ENCODE results near the gene SEMA6B.
"Not testable (repeated sequence)": the region's sequence is repeated elsewhere in the genome, so short reads cannot be mapped to it uniquely, and the experiment has no call there.

SEMA6B gene

GRCh38 chr19:4559569-4559968 is at the start of gene SEMA6B:
Gene SEMA6B (minus strand): TSS chr19:4559684. CDS start chr19:4558457, 1,227 bp downstream.
- in situ Hi-C loops (cut with MboI; ENCODE audit: low sequenced_read_pairs), result no loop called here

- in situ Hi-C loops (cut with MboI; ENCODE audit: low sequenced_read_pairs), result no loop called here
Observed at GRCh38 chr19:4606921-4607678, 47.6 kb upstream of the SEMA6B start.

DNA sequence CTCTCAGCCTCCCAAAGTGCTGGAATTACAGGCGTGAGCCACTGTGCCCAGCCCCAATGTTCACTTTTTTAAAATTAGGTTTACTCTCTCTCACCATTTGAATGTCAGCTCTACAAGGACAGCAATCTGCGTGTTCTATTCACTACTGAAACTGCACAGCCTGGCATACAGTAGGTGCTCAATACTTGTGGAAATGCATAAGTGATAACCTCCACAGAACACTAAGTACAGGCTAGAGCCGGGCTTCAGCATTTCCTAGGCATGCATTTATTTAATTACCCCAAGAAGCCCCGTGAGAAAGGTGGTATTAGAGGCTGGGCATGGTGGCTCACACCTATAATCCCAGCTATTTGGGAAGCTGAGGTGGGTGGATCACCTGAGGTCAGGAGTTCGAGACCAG is 46.7 kb upstream of the SEMA6B start:
- in situ Hi-C loops (cut with MboI; ENCODE audit: low sequenced_read_pairs), result no loop called here

- in situ Hi-C loops (cut with MboI; ENCODE audit: low sequenced_read_pairs), result no loop called here
Observed at GRCh38 chr19:4604912-4605311, 45.4 kb upstream of the SEMA6B start.

DNA sequence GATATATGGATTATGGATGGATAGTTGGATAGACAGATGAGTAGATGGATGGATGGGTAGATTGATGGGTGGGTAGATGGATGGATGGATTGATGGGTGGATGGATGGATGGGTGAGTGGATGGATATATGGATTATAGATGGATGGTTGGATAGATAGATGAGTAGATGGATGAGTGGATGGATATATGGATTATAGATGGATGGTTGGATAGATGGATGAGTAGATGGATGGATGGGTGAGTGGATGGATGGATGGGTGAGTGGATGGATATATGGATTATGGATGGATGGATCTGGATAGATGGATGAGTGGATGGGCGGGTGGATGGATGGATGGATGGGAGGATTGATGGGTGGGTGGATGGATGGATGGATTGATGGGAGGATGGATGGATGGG is 43.4 kb upstream of the SEMA6B start:
- in situ Hi-C loops (cut with MboI; ENCODE audit: low sequenced_read_pairs), result no loop called here

DNA sequence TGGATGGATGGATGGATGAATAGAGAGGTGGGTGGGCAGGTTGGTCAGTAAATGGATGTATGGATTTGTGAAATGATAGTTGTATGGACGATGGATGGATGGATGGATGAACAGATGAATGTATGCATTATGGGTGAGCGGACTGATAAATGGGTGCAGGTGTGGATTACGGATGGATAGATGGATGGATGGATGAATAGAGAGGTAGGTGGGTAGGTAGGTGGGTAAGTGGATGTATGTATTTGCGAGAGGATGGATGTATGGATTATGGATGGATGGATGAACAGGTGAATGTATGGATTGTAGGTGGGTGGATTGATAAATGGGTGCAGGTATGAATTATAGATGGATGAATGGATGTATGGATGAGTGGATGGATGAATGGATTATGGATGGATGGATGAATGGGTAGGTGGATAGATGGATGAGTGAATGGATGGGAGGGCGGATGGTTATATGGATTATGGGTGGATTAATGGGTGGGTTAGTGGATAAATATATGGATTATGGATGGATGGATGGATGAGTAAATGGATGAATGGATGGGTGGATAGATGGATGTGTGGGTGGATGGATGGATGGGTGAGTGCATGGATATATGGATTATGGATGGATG is 42.8 kb upstream of the SEMA6B start:
- in situ Hi-C loops (cut with MboI; ENCODE audit: low sequenced_read_pairs), result no loop called here

- in situ Hi-C loops (cut with MboI; ENCODE audit: low sequenced_read_pairs), result no loop called here
Observed at GRCh38 chr19:4600893-4601292, 41.4 kb upstream of the SEMA6B start.

GRCh38 chr19:4600082-4600481 is 40.6 kb upstream of the SEMA6B start:
- in situ Hi-C loops (cut with MboI; ENCODE audit: low sequenced_read_pairs), result no loop called here

GRCh38 chr19:4598712-4599111 is 39.2 kb upstream of the SEMA6B start:
- in situ Hi-C loops (cut with MboI; ENCODE audit: low sequenced_read_pairs), result no loop called here

GRCh38 chr19:4597975-4598671 is 38.6 kb upstream of the SEMA6B start:
- in situ Hi-C loops (cut with MboI; ENCODE audit: low sequenced_read_pairs), result no loop called here

- in situ Hi-C loops (cut with MboI; ENCODE audit: low sequenced_read_pairs), result no loop called here
Observed at GRCh38 chr19:4597278-4597974, 37.9 kb upstream of the SEMA6B start.

GRCh38 chr19:4596033-4596904 is 36.8 kb upstream of the SEMA6B start:
- in situ Hi-C loops (cut with MboI; ENCODE audit: low sequenced_read_pairs), result no loop called here

GRCh38 chr19:4595158-4595557 is 35.7 kb upstream of the SEMA6B start:
- in situ Hi-C loops (cut with MboI; ENCODE audit: low sequenced_read_pairs), result not testable (repeated sequence)

GRCh38 chr19:4594201-4594600 is 34.7 kb upstream of the SEMA6B start:
- in situ Hi-C loops (cut with MboI; ENCODE audit: low sequenced_read_pairs), result no loop called here

DNA sequence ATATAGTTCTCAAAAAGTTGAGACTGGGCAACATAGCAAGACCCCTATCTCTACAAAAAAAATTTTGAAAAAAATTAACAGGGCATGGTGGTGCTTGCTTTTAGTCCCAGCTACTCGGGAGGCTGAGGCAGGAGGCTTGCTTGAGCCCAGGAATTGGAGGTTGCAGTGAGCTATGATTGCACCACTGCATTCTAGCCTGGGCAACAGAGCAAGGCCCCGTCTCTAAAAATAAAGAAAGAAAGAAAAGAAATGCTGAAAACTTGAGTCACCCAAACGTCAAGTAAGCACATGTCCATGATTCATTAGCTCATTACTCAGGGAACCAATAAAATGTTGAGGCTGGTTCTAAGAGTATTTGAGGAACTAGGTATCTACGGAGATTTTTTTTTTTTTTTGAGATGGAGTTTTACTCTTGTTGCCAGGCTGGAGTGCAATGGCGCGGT is 33.9 kb upstream of the SEMA6B start:
- in situ Hi-C loops (cut with MboI; ENCODE audit: low sequenced_read_pairs), result no loop called here

GRCh38 chr19:4592445-4592844 is 33.0 kb upstream of the SEMA6B start:
- in situ Hi-C loops (cut with MboI; ENCODE audit: low sequenced_read_pairs), result no loop called here

- in situ Hi-C loops (cut with MboI; ENCODE audit: low sequenced_read_pairs), result no loop called here
Observed at GRCh38 chr19:4591320-4591719, 31.8 kb upstream of the SEMA6B start.

- in situ Hi-C loops (cut with MboI; ENCODE audit: low sequenced_read_pairs), result no loop called here
Observed at GRCh38 chr19:4590559-4590958, 31.1 kb upstream of the SEMA6B start.

- in situ Hi-C loops (cut with MboI; ENCODE audit: low sequenced_read_pairs), result no loop called here
Observed at GRCh38 chr19:4589579-4590410, 30.3 kb upstream of the SEMA6B start.
